PC-9 (cell line): ENCODE measurements around the gene ARHGAP8. TPM values are rescaled to one million over a fixed set of nuclear protein-coding genes. Genes with fewer than 3 reads are reported as not detected.

Experiments used
- BruUV-seq: library from RNA; stranded (reverse); fragments of 400-500 nt; replicated peaks from 2 replicates; lab custom pipeline; 2021; lab: Mats Ljungman, UMichigan
- CTCF ChIA-PET: fragments of 300-600 bp; sonication (Branson Sonifier 250); formaldehyde crosslinking; loops from one replicate; lab custom pipeline; 2022; ENCODE audit warnings: antibody characterized with exemption; lab: Charles Lee
- POLR2A ChIA-PET: fragments of 300-600 bp; sonication (Branson Sonifier 250); formaldehyde crosslinking; loops from one replicate; lab custom pipeline; 2022; ENCODE audit warnings: antibody characterized with exemption; ENCODE audit not compliant: unreplicated experiment; lab: Charles Lee
- DNase-seq, 2 experiments: peaks; one replicate each; pipeline versions ENCODE4 v3.0.0 to v3.0.0-alpha.2; 2015 to 2022; ENCODE audit warnings: mixed read lengths in 1 of 2
- H2AFZ ChIP-seq: fragments of 200-600 bp; sonication (generic); 2 replicates; pipeline ENCODE4 v1.8.1; 2017; ENCODE audit warnings: antibody characterized with exemption
- H3F3A ChIP-seq: fragments of 200-600 bp; sonication (generic); 2 replicates; pipeline ENCODE4 v1.8.1; 2017; ENCODE audit warnings: antibody characterized with exemption, mild to moderate bottlenecking, low read depth; ENCODE audit not compliant: insufficient read depth
- H3K27ac ChIP-seq: fragments of 200-600 bp; sonication (generic); 2 replicates; pipeline ENCODE4 v1.6.1; 2016; ENCODE audit warnings: mixed run types
- H3K27me3 ChIP-seq: fragments of 200-600 bp; sonication (generic); 2 replicates; pipeline ENCODE4 v1.6.1; 2016; ENCODE audit warnings: low read depth, mixed run types; ENCODE audit not compliant: insufficient read depth
- H3K36me3 ChIP-seq: fragments of 200-600 bp; sonication (generic); 2 replicates; pipeline ENCODE4 v1.6.1; 2016; ENCODE audit warnings: low read depth, mixed run types
- H3K4me1 ChIP-seq: fragments of 200-600 bp; sonication (generic); replicated peaks from 2 replicates; pipeline ENCODE4 v1.6.1; 2016; ENCODE audit warnings: mixed run types; ENCODE audit not compliant: insufficient read depth
- H3K4me2 ChIP-seq: fragments of 200-600 bp; sonication (generic); 2 replicates; pipeline ENCODE4 v1.6.1; 2017; ENCODE audit warnings: mixed run types
- H3K4me3 ChIP-seq: fragments of 200-600 bp; sonication (generic); 2 replicates; pipeline ENCODE4 v1.6.1; 2016; ENCODE audit warnings: mixed run types
- H3K79me2 ChIP-seq: fragments of 200-600 bp; sonication (generic); 2 replicates; pipeline ENCODE4 v1.6.1; 2017; ENCODE audit warnings: low read depth, mixed run types
- H3K9me2 ChIP-seq: fragments of 200-600 bp; sonication (generic); 2 replicates; pipeline ENCODE4 v1.8.1; 2017; ENCODE audit warnings: mild to moderate bottlenecking; ENCODE audit not compliant: insufficient read depth
- H3K9me3 ChIP-seq: fragments of 200-600 bp; sonication (generic); 2 replicates; pipeline ENCODE4 v1.8.1; 2016; ENCODE audit warnings: low read depth; ENCODE audit not compliant: insufficient read depth
- H4K20me1 ChIP-seq: fragments of 200-600 bp; sonication (generic); 2 replicates; pipeline ENCODE4 v1.8.1; 2017; ENCODE audit not compliant: insufficient read depth
- EZH2 ChIP-seq: fragments of 200-600 bp; sonication (generic); IDR thresholded peaks from 2 replicates; pipeline ENCODE4 v1.8.0; 2017; ENCODE audit warnings: antibody characterized with exemption, low read depth
- intact Hi-C: fragments of 100-400 bp; cut with micrococcal nuclease; formaldehyde crosslinking; loops from one replicate; pipeline ENCODE4 v1.10.0; 2022; ENCODE audit not compliant: unreplicated experiment
- total RNA-seq: library from RNA; stranded (reverse); gene quantifications from 2 replicates; pipeline ENCODE4 v1.2.3, GENCODE V29; 2021
- TF ChIP-seq, protein P1 (sequence below): fragments of 200-600 bp; sonication (generic); conservative IDR thresholded peaks from 2 replicates; pipeline ENCODE4 v1.6.1; 2017; ENCODE audit warnings: mixed run types, antibody characterized with exemption, mild to moderate bottlenecking, moderate library complexity

Gene ARHGAP8
- total RNA-seq, 1 experiment from 2014 or later, result 114 TPM

DNA sequence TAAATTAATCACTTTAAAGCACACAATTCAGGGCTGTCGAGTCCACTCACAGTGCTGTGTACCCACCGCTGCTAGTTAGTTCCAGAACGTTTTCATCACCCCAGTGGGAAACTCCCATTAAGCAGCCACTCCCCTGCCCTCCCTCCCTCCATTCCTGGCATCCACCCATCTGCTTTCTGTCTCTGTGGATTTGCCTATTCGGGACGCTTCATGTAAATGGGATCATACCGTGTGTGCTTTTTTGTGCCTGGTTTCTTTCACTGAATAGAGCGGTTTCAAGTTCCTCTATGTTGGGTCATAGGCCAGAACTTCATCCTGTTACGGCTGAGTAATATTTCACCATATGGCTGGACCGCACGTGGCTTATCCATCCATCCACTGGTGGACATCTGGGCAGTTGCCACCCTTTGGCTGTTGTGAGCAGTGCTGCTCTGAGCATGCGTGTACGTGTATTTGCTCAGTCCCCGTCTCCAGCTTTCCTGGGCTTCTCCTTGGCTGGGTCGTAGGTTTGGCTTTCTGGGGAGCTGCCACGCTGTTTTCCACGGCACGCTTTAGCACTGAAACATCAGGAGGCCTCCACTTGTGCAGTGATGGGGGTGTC is 30.1 kb downstream of the ARHGAP8 start:
- Histone ChIP-seq H3K36me3 (peaks cover 8% of the 10 kb centered on the region; the same call in 1 of the 2 replicates), H3K4me3 (no peak overlapping the region), H3K9me3 (no peaks in the 10 kb centered on the region), H3F3A (no peaks in the 10 kb centered on the region; the same call in 1 of the 2 replicates), H3K9me2 (no peaks in the 10 kb centered on the region), H4K20me1 (peaks cover 55% of the 10 kb centered on the region), H3K4me2 (no peak overlapping the region), H3K27ac (no peak overlapping the region), H3K27me3 (no peaks in the 10 kb centered on the region), H2AFZ (no peak overlapping the region), H3K4me1 (no peaks in the 10 kb centered on the region), H3K79me2 (peaks cover 14% of the 10 kb centered on the region; the same call in 1 of the 2 replicates)
- no peak for TF ChIP-seq EZH2
- TF ChIP-seq, protein P1, sequence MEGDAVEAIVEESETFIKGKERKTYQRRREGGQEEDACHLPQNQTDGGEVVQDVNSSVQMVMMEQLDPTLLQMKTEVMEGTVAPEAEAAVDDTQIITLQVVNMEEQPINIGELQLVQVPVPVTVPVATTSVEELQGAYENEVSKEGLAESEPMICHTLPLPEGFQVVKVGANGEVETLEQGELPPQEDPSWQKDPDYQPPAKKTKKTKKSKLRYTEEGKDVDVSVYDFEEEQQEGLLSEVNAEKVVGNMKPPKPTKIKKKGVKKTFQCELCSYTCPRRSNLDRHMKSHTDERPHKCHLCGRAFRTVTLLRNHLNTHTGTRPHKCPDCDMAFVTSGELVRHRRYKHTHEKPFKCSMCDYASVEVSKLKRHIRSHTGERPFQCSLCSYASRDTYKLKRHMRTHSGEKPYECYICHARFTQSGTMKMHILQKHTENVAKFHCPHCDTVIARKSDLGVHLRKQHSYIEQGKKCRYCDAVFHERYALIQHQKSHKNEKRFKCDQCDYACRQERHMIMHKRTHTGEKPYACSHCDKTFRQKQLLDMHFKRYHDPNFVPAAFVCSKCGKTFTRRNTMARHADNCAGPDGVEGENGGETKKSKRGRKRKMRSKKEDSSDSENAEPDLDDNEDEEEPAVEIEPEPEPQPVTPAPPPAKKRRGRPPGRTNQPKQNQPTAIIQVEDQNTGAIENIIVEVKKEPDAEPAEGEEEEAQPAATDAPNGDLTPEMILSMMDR, result no peak
- CTCF ChIA-PET, result no interaction called here
- no TSS peak for BruUV-seq
- no peak for DNase-seq
- POLR2A ChIA-PET, result no interaction called here
- intact Hi-C loops, result loop anchor here (5.0 kb wide), 1 partner anchor 45 kb away; no protein-coding TSS in a partner anchor

DNA sequence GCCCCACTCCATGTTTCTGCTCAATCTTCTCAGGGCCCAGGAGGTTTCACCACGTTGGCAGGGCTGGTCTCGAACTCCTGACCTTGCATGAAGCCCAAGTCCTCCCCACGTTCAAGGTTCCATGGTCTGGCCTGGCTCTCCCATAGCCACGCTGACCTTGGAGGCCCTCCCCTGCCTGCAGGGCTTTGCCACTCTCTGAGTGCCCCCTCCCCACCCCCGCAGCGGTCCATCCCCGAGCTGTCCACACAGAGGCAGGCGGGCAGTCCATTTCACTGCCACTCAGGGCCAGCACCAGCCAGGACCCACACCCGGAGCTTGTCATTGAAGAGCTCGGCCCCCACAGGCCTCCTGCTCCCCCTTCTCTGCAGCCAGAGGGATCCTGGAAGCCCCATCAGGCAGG is 30.7 kb downstream of the ARHGAP8 start:
- H3K9me3 ChIP-seq, result no peaks in the 10 kb centered on the region
- peaks cover 10% of the 10 kb centered on the region; the same call in 1 of the 2 replicates for H3K36me3 ChIP-seq
- H3K4me3 ChIP-seq, result no peak overlapping the region
- no peaks in the 10 kb centered on the region for H3K9me2 ChIP-seq
- ChIA-PET CTCF (interaction anchor here (0.6 to 0.7 kb wide), 2 partner anchors 14 to 21 kb away, joined by 3 to 8 read pairs; no protein-coding TSS in a partner anchor), POLR2A (no interaction called here)
- H3K4me1 ChIP-seq, result no peaks in the 10 kb centered on the region
- no peak for DNase-seq
- H3F3A ChIP-seq, result peaks cover under 1% of the 10 kb centered on the region; the same call in 1 of the 2 replicates
- H3K27me3 ChIP-seq, result no peaks in the 10 kb centered on the region
- no peak overlapping the region for H3K27ac ChIP-seq
- intact Hi-C loops, result loop anchor here (5.0 kb wide), 1 partner anchor 46 kb away; no protein-coding TSS in a partner anchor
- no peak overlapping the region for H3K4me2 ChIP-seq
- peaks cover 11% of the 10 kb centered on the region; the same call in 1 of the 2 replicates for H3K79me2 ChIP-seq
- no peak overlapping the region for H2AFZ ChIP-seq
- TF ChIP-seq, protein P1, result no peak
- no peak for TF ChIP-seq EZH2
- peaks cover 53% of the 10 kb centered on the region for H4K20me1 ChIP-seq
- no TSS peak for BruUV-seq

DNA sequence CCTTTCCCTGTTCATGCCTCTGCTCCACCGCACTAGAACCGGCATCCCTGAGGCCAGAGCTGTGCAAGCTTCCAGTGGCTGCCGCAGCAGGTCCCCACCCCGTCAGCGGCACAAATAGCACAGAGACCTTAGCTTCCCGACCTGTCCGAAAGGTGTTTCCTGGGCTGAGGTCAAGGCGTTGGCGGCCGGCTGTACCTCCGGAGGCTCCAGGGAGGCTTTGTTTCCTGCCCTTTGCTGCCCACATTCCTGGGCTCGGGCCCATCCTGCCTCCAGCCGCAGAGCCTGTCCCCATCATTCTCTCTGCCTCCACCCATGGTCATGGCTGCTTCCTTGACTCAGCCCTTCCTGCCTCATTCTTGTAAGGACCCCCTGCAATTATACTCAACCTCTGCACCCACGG is 31.2 kb downstream of the ARHGAP8 start:
- no peak overlapping the region for H3K4me3 ChIP-seq
- H3K9me2 ChIP-seq, result no peaks in the 10 kb centered on the region
- H3K27ac ChIP-seq, result no peak overlapping the region
- H3K4me2 ChIP-seq, result no peak overlapping the region
- no peaks in the 10 kb centered on the region for H3K9me3 ChIP-seq
- DNase-seq, result peak in 1 of 2 experiments; percentile 62
- H2AFZ ChIP-seq, result no peak overlapping the region
- no peaks in the 10 kb centered on the region for H3K27me3 ChIP-seq
- no peaks in the 10 kb centered on the region for H3K4me1 ChIP-seq
- intact Hi-C loops, result loop anchor here (5.0 kb wide), 1 partner anchor 46 kb away; no protein-coding TSS in a partner anchor
- TF ChIP-seq, protein P1, result no peak
- no peak for TF ChIP-seq EZH2
- H3F3A ChIP-seq, result peaks cover 3% of the 10 kb centered on the region; the same call in 1 of the 2 replicates
- CTCF ChIA-PET, result interaction anchor here (0.6 to 0.7 kb wide), 2 partner anchors 14 to 21 kb away, joined by 3 to 8 read pairs; no protein-coding TSS in a partner anchor
- POLR2A ChIA-PET, result no interaction called here
- H3K79me2 ChIP-seq, result peaks cover 8% of the 10 kb centered on the region; the same call in 1 of the 2 replicates
- peaks cover 48% of the 10 kb centered on the region for H4K20me1 ChIP-seq
- H3K36me3 ChIP-seq, result peaks cover 7% of the 10 kb centered on the region; the same call in 1 of the 2 replicates
- no TSS peak for BruUV-seq
